GM12891 (cell line): ENCODE results near the gene SHPK.

ENCODE experiments used
- DNase-seq: peaks from one replicate; pipeline ENCODE4 v3.0.0; 2011; ENCODE audit warnings: low spot score; ENCODE audit not compliant: insufficient read length
- FAIRE-seq: peaks from 2 replicates; lab custom pipeline; 2011; peaks lifted over from hg19 to GRCh38; lab: Jason Lieb, UNC
- PAX5 ChIP-seq: IDR thresholded peaks from 2 replicates; pipeline ENCODE4 v1.6.1; 2011; ENCODE audit warnings: low read length, moderate library complexity, mild to moderate bottlenecking; ENCODE audit not compliant: insufficient read depth, severe bottlenecking
- POLR2A ChIP-seq: IDR thresholded peaks from 2 replicates; pipeline ENCODE4 v1.6.1; 2011; ENCODE audit warnings: low read depth, low read length, control low read depth
- POLR2AphosphoS5 ChIP-seq: IDR thresholded peaks from 2 replicates; pipeline ENCODE4 v1.6.1; 2011; ENCODE audit warnings: low read depth, low read length, control low read depth
- POU2F2 ChIP-seq: IDR thresholded peaks from 2 replicates; pipeline ENCODE4 v1.6.1; 2011; ENCODE audit warnings: low read depth, mild to moderate bottlenecking, control low read depth, low read length, moderate library complexity
- SPI1 ChIP-seq: IDR thresholded peaks from 2 replicates; pipeline ENCODE4 v1.6.1; 2011; ENCODE audit warnings: low read depth, low read length, control low read depth
- TAF1 ChIP-seq: IDR thresholded peaks from 2 replicates; pipeline ENCODE4 v1.6.1; 2011; ENCODE audit warnings: low read depth, low read length, control low read depth

SHPK gene

DNA sequence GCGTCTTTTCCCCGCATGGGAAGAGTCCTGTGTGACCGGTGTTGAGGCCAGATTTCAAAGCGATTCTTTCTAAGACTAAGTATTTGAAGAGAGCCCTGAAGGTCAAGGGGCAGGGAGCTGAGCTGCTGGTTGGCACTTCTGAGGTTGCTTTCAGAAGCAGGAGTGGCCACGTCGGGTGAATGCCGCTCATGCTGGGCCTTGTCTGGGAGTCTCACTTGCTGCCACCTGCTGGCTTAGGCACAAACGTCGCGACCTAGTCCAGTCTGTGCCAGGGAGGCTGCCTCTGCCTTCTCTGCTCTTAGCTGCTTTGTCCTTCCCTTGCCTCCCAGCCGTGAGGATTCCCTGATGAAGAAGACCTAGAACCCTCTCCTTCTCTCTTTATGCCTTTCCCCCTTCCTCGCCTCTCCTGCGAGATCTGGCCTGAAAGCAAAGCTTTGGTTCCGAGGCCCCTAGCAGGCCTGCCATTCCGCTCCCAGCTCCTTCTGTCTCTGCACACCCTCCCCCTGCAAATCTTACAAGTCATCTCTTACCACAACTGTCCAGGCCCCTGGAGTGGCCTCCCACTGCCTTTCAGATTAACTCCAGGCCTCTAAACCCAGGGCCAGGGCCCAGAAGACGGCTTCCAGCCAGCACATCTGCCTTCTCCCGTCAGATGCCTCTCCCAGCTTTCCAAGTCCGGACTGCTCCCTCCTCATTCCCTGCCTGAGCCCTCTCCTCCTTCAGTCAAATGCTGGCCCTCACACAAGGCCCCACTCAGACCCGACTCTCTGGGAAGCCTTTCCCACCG, 11.9 kb upstream of the SHPK start:
- no peak for DNase-seq
- peak; percentile 41 for FAIRE-seq
- TF ChIP-seq POU2F2 (no peak), PAX5 (no peak), SPI1 (no peak), POLR2AphosphoS5 (no peak), TAF1 (no peak), POLR2A (no peak)

DNA sequence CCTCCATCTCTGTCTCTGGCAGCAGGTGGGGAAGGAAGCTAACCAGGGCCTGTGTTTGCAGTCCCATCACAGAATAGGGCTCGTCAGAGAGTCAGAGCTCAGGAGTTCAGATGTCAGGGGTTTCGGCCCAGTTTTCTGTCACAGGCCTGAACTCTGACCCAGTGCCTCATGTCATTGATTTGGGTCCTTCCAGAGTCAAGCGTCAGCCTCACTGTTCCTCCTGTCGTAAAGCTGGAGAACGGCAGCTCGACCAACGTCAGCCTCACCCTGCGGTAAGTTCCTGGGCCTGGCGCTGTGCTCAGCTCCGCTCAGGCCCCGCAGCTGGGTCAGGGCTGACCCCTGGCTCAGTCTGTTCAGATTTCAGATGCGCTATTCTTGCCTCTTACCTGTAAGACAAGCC, 11.2 kb upstream of the SHPK start:
- DNase-seq (no peak), FAIRE-seq (no peak)
- TF ChIP-seq POLR2AphosphoS5 (no peak), PAX5 (no peak), SPI1 (no peak), POLR2A (no peak), POU2F2 (no peak)

DNA sequence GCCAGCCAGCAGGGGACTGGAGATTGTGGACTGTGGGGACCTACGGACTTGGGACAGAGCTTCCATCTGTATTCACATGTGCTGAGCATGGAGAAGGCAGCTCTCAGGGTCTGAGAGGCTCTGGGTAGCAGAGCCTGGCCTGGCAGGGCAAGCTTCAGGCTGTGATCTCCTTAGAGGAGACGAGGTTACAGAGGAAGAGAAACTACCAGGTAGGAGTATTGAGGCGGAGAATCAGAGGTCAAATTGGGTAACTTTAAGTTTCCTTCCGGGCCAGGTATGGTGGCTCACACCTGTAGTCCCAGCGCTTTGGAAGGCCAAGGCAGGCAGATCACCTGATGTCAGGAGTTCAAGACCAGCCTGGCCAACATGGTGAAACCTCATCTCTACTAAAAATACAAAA, 9.3 kb upstream of the SHPK start:
- peak; percentile 61 for TF ChIP-seq SPI1
- TF ChIP-seq POLR2AphosphoS5, result no peak
- peak; percentile 78 for FAIRE-seq
- DNase-seq, result no peak

DNA sequence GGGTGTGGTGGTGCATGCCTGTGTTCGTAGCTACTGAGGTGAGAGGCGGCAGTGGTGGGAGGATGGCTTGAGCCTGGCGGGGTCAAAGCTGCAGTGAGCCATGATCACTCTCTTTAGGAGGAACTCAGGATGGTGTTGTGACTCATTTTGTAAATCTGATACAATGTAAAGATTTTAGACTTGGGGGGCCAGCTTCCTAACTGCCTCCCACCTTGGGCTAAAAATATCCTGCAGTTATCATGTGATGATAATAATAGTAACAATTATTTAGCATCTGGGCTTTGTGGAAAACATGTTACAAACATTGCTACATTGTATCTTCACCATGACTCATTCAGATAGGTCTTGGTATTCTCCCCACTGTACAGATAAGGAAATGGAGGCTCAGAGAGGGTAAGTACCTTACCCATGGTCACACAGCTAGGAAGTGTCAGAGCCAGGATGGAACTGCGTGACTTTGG, 7.9 kb upstream of the SHPK start:
- TF ChIP-seq TAF1, result no peak
- no peak for TF ChIP-seq POLR2AphosphoS5
- no peak for TF ChIP-seq SPI1
- TF ChIP-seq POU2F2, result no peak
- no peak for TF ChIP-seq PAX5
- TF ChIP-seq POLR2A, result no peak
- FAIRE-seq, result no peak

DNA sequence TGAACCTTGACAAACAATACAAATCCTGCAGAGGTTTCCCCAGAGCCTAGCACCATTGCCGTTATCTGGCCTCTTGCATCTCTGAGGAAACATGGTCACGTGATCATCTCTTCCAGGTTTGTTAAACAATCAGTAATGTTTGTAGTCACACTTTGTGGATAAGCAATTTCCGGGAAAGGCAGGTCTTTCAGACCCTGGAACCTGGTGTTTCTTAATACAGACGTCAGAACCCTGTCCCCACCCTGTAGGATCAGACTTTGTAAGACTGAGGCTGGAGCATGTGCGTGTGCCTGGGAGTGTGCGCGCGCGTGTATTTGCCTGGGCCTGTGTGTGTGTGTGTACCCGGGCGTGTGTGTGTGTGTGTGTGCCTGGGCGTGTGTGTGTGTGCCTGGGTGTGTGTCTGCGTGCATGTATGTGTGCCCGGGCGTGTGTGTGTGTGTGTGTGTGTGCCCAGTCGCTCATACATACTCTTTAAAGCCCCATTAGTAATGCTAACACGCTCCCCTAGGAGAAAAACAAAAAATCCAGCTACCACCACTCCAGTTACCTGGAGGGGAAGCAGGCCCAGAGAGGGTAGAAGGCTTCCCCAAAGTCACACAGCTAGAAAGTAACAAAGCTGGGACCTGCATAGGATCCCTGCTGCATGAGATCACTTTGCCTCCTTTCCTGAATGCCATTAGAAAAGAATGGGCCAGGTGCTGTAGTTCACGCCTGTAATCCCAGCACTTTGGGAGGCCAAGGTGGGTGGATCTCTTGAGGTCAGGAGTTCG, 5.9 kb upstream of the SHPK start:
- DNase-seq (no peak), FAIRE-seq (no peak)
- TF ChIP-seq PAX5, result no peak
- TF ChIP-seq POU2F2, result no peak
- no peak for TF ChIP-seq SPI1
- TF ChIP-seq POLR2A, result no peak
- no peak for TF ChIP-seq TAF1
- TF ChIP-seq POLR2AphosphoS5, result no peak

More for the DNA sequence above, 7.9 kb upstream of the SHPK start:
- no peak for DNase-seq

DNA sequence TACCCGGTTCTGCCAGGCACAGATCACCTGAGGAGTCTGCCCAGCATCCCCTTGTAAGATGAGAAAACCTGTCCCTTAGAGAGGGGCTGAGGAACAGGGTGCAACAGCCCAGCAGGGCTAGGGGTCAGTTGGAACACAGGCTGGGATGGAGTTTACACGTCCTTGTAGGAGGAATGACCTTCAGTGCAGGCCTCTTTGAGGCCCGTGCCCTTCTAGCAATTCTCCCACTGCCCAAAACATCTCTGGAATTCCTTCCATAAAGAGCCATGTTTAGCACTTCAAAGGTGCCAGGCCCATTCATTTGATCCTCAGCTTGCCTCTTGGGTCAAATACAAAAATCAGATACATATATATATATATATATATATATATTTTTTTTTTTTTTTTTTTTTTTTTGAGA, 5.0 kb upstream of the SHPK start:
- TF ChIP-seq POLR2A, result no peak
- TF ChIP-seq TAF1, result no peak
- DNase-seq, result no peak
- FAIRE-seq, result no peak

DNA sequence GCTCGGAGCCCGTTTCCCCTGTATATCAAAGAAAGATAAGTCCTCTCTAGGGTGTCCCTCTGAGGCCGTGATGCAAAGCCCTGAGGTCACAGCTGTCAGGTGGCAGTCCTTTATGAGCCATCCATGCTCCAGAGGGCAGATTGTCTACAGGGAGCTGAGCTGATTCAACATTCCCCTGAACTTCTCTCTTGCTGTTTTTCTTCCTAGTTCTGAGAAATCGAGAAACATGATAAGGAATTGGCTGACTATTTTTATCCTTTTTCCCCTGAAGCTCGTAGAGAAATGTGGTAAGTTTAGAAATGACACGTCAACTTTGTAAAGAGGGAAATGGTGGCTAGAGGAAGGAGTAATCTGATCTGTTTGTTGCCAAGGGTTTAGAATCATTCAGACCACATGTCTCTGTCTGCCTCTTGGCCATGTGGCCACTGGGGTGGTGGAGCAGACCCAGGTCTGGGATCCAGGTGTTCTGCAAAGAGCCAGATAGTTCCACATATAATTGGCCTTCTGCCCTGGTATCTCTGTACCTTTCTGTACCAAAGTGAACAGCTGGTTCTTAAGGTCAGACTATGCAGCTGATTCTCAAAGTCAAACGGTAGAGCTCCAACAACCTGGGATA, 4.0 kb upstream of the SHPK start:
- FAIRE-seq (peak; percentile 26), DNase-seq (no peak)
- TF ChIP-seq SPI1 (0 out of 2 replicates have a peak, but pooled peaks have one; percentile 28), POLR2AphosphoS5 (no peak), TAF1 (no peak), POU2F2 (no peak), PAX5 (no peak)

DNA sequence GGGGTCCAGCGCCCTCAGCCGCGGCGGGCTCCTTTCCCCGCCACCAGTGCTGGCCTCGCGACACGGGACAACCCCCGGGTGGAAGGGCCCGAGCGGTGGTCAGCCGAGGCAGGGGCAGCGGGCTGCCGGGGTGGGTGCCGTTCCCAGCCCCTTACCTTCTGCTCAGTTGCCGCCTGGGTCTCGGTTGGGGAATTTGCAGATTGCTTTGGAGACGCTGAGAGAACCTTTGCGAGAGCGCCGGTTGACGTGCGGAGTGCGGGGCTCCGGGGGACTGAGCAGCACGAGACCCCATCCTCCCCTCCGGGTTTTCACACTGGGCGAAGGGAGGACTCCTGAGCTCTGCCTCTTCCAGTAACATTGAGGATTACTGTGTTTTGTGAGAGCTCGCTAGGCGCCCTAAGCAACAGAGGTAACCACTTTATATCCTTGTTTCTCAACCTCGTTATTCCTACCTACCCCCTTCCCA, 891 bp upstream of the SHPK start:
- TF ChIP-seq TAF1, result no peak
- no peak for TF ChIP-seq SPI1
- no peak for TF ChIP-seq POLR2AphosphoS5
- no peak for TF ChIP-seq POU2F2
- no peak for TF ChIP-seq PAX5
- FAIRE-seq (no peak), DNase-seq (no peak)

DNA sequence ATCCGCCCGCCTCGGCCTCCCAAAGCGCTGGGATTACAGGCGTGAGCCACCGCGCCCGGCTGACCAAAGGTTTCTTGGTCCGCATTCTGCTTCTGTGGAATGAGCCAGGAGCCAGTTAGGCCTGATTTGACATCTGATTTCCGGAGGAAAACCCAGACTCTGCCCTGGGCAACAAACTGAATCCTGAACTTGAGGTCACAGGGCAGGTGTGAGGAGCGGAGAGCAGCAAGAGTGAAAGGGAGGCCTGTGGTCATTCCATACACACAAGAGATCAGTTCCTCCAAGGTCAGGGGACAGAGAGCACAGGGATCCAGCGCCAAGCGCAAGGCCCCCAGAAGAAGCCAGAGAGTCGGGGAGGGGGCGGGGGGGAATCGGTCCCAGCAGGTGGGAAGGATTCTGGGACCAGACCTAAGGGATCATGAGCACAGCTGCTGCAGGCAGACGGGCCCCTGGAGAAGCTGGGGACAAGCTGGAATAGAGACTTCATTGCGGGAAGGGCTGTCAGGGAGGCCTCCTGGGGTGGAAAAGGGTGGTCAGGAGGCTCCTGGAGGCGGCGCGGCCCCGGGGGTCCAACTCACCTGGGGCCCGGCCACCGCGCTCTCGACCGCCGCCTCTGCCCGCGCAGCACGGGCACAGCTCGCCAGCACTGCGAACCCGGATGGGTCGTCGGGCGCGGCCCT, 436 bp downstream of the SHPK start:
- DNase-seq, result no peak
- TF ChIP-seq SPI1 (no peak), PAX5 (no peak), POLR2A (no peak), POU2F2 (no peak), TAF1 (no peak), POLR2AphosphoS5 (no peak)
- FAIRE-seq, result no peak

DNA sequence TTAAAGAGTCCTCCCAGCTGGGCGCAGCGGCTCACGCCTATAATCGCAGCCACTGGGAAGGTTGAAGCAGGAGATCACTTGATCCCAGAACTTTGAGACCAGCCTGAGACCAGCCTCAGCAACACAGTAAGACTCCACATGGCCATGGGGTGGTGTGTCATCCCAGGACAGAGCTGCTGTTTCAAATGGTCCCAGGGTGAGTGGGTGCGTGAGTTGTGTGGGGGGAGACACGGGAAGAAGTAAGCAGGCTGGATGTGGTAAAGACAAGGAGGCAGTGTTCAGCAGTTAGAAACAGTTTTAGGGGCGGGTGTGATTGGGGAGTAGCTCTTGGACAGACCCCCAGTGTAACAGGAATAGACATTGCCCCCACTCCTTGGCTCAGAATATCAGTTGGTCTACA, 3.8 kb downstream of the SHPK start:
- FAIRE-seq, result no peak
- no peak for DNase-seq
- TF ChIP-seq SPI1 (no peak), POLR2A (no peak), TAF1 (no peak), PAX5 (no peak), POU2F2 (no peak), POLR2AphosphoS5 (no peak)
